Stimulated activated CD8-positive, alpha-beta memory T cell treated with anti-CD3 and anti-CD28 coated beads, Interleukin-7, amount 100 ng/mL, for 1 hour (primary cell): ENCODE measurements around the gene CDC42BPA.

Experiments
- DNase-seq, 2 donors: peaks; one replicate each; pipeline ENCODE4 v3.0.0-alpha.2; 2020; ENCODE audit warnings: low read depth in 2 of 2

Gene CDC42BPA

DNA sequence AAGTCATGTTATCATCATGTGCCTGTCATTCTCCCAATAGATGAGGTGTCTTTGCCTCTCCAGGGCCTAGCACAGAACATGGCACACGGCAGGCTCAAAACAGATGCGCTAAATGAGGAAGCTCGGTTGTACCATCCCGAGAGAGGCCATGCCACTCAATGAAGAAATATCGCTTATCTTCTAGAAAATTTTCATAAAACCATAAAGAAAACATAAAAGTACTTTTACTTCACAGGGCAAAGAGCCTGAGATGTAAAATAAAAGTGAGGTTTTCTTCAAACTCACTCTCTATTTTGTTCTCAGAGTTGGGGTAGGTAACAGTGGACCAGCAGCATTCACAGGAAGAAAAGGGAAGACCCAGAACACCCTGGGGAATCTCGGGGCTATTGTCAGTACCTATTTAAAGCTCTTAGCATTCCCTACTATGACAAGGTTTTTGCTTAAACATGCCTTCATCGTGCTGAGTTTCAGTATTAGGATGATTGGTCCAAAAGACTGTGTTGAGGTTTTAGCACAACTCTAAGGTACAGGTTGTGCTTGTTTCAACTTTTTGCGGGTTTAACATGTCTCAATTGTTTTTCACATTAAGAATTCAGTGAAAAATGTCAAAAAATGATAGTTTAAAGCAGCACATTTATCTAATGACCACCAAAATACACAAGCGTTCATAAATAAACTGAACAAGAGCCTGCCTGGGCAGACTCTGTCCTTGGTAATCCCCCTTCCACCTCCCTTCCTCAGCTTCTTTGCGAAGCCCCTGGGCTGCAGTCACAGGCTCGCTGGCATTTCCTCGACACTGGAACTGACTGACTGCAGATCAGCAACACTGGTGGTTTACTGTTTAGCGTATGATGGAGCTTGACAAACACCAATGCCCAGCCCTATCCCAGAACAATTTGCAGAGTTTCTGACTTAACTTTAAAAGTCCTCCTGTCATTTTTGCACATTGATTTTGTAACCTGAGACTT is 322.6 kb downstream of the CDC42BPA start:
- no peak for DNase-seq

DNA sequence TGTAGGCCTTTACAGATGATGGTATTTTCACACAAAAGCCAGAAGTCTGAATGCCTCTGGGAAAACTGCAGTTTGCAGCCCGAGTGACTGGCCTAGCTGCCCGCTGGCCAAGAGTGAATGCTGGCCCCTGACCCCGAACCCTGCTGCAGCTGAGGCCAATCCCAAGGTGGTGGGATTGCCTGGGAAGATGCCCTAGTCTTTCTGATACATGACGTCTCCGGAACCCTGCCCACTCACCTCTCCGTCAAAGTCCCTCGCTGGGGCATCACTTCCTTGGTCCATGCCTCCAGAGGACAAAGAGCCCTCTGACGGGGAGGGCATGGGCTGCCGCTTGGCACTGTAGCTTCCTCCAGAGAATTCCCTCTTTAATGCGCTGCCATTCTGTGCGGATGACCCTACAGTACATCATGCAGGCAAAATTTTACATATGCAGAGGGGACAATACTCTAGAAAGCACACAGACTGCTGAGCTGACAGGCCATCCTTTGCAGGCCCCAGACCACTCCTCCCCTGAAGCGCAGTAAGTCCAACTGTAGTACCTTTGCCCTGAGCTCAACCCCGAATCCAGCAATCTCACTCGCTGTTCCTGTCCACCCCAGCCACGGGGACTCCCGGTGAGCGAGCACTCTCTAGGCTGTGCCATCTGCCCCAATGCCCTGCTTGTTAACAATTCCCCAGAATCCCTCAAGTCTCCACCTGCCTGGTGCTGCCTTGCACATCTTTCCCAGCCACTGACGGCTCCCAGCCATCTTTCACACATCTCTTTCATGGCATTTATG is 323.5 kb downstream of the CDC42BPA start:
- no peak for DNase-seq

DNA sequence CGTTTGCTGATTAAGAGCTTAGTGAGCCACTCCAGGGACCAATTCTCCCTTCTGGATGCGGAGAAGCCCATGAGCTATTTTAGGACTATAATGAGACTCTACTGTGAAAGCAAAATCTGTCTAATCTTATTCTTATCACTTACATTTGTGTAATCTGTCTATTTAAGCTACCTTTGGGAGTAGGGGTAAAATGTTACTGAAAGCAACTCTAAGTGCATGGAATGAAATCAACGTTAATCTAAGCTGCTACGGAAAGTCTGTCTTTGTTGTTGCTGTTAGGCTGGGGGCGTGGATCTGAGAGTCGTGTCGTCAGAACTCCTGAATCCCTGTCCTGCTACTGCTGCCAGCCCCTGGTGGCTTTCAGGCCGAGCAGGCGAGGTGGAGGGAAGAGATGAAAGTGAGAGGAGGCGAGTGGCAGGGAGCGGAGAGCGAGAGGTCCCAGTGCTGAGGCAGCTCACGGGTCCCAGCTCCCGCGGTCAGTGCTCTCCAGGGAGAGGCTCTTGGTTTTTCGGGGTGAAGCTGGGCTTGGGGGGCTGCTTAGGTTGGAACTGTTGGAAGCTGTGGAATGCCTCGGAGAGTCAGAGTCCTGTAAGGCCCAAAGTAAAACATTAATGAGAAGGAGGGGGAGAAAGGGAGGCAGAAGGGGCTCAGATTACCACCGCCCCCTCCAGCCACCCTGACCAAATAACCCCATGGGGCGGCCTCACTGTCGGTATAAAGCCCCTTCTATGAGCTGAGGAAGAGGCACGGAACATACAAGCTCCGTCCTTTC is 324.3 kb downstream of the CDC42BPA start:
- no peak for DNase-seq

DNA sequence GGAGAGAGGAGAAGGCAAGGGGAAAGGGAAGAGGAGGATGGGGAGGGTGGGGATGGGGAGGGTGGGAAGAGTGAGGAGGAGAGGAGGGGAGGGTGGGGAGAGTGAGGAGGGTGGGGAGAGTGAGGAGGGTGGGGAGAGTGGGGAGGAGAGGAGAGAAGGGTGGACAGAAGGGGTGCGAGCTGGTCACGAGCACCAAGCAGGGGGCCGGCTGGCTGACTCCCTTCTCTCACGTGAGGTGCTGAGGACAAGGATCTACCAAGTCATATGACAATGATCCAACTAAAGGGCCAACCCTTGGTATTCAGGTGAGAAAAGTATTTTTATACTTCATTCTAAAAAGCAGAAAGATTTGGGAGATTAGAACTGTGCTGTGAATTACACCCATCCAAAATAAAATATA is 326.4 kb downstream of the CDC42BPA start:
- DNase-seq = no peak

DNA sequence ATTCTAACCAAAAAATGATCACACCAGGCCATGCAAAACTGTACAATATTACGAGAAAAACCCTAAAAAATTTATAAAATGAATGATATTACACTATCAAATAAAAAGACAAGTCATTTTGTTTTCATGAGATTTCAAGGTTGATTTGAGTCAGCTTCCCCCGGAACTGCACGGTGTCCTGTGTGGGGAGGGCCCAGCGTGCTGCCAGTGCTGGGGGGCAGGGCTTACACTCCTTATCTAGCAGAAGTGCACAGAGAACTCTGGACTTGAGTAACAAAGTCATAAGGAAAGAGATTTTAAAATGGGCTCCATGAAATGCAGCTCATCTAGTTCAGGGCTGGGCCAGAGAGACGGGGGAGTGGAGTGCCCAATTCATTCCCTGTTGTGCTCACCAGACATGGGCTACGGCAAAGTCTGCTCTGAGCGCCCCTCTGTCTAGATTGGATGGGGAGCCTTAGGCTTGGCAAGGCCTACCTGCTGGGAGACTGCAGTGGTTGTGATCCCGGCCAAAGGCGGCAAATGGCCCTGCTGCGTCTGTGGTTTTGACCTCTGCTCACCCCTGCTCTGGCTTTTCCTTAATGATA is 328.1 kb downstream of the CDC42BPA start:
- DNase-seq = no peak

DNA sequence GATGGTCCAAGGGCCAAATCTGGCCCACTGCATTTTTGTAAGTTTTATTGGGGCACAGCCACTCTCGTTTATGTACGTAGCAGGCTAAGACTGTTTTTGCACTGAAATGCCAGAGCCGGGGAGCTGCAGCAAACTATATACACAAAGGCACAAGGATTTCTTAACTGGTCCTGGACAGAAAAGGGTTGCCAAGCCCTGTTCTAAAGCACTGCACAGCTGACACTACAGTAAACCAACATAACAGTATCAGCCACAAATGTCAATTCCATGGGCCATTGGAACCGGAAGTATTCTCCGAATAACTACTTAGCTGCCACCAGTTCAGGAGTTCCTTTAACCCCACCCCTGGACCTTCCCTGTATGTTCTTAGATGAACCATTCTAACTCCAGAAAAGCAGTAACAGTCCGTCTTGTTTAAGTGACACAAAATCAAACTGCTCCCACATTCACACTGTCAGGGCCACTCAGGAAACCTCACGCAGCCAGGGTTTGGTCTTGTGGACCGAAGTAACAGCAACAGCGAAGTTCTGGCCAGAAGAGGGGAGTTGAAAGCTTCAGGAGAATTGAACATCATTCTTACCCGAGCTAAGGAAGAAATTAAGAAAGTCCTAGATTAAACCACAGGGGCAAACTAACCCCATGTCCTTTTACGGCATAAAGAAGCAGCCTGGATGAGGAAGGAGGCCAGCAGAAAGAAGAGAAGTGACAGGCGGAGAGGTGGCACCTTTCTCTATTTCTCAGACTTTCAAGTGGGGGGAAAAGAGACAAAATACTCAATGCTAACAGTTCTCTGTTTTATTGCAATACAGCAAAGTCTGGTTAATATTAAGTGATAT is 329.0 kb downstream of the CDC42BPA start:
- DNase-seq = no peak

DNA sequence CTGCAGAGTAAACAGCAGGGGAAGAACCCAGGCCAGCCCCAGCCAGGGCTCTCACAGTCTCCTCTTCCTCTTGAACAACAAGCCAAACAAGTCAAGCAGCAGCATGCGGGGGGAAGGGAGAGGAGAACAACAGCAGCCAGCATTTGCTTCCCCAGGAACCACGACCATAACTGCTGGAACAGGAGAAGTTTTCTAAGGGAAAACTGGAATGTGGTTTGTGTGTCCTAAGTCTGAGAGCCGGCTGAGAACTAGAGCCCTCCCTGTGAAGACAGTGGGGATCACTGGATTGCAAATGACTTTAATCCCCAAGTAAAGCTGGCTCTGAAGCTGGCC is 330.0 kb downstream of the CDC42BPA start:
- DNase-seq = no peak

DNA sequence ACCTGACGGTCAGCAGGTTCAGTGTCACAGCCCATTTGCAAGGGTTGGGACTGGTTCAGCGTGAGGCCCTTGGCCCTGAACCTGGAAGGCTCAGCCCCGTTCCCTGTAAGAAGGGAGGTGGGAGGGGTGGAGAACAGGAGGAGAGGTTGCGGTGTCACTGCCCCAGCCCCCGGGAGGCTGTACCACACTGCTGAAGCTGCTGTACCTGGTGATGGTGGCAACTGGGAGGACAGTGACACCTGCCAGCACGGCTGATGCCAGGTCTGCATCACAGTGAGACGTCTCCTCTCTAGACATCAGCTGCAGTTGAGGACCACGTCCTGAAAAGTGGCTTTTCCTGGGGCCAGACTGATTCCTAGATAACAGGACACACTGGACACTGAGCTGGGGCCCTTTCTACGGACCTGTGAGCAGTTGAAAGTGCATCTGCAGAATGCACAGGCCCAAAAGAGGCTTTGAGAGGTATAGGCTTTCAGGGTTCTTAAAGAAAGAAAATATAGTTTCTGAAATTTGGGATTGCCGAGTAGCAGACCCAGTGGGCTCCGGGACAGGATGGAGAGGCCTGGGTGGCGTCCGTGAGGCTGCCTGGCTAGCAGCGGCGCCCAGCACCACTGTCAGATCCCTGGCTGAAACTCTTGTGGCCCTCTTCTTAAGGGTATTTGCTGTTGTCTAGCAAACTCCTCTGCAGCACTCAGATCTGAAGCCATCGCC is 330.5 kb downstream of the CDC42BPA start:
- DNase-seq = no peak

DNA sequence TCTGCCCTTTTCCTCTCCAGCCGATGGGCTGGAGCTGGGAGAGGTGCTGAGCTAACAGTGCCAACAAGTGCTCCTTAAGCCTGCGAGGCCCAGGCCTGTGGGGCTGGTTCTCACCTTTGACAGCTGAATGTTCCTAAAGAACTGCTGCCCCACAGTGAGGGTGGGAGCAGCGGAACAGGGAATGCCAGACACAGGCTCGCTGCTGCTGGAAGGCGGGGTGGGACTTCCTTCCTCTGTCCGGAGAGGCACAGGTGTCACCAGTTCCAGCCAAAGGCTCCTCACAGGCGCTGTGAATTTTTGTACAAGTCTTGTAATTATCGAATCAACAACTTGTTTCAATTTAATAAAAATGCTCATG is 331.1 kb downstream of the CDC42BPA start:
- DNase-seq = no peak

DNA sequence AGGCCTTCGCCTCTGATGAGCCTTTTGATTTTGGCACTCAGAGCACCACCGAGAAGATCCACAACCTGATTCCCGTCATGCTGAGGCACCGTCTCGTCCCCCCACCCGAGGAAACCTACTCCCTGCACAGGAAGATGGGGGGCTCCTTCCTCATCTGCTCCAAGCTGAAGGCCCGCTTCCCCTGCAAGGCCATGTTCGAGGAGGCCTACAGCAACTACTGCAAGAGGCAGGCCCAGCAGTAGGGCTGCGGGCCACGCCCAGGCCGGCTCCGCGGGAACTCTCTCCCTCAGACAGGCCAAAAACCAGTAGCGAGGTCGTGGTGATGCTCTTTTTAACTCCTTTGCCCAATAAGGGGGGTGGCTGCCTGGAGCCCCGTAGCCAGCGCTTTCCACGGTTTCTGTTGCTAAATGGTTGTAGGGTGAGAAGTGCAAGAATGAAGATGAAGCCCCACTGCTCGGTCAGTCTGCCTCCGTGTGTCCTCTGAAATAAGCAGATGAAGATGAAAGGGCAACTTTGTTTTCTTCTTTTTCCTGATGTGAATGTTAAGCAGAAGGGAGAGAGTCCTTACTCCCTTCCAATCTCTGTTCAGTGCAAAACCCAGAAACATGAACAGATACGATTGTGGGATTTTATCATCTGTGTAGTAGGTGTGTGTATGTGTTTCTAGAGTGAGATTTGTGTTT is 331.7 kb downstream of the CDC42BPA start:
- no peak for DNase-seq

DNA sequence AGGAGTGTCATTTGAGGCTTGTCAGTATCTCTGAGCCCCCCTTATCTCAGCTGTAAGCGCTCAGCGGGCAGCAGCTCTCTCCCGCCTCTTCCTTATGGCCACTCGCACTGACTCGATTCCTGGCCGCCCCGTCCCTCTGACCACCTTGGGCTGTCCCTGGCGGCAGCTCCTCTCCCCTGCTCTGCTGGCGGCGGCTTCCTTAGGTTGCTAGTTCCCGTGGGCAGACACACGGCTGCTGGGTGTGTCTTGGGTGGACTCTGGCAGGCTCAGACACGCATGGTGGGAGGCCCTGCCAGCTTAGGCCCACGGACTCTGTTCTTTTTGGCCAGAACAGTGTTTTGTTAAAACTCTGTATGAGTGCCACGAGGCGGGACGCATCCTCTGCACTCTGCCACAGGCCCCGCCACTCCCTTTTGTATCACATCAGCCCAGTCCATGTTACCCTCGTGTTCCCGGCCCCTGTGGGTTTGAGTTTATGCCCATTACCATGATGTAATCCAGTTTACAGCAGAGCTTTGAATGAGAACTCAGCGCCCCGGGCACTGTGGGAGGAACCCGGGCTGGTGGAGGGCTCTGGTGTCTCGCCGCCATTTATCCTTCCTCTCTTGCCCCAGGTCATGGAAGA is 332.3 kb downstream of the CDC42BPA start:
- DNase-seq = no peak

DNA sequence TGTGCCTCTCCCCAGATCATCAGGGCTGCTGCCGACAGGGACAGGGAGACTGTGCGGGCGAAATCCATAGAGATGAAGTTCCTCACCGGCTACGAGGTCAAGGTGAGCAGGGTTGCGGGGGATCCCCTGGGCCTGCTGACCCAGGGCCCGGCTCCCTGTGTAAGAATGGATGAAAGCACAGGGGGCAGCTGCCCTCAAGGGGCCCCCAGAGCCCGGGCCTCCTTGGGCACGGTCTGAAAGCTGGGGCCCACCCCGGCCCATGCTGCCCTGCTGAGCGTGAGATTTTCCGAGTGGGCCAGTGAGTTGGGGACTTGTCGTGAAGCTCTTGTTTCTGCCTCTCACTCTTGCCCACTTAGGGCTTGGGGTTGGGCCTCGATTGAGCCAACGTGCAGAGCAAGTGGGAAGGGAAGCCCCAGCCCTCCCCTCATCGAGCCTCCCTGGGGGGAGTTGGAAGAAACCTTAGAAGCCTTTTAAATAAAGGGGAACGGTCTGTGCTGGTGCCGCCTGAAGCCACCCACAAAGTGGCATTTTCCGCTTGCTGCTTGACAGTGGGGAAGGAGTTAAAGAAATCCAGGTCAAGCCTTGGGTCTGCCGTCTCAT is 333.0 kb downstream of the CDC42BPA start:
- DNase-seq = no peak

DNA sequence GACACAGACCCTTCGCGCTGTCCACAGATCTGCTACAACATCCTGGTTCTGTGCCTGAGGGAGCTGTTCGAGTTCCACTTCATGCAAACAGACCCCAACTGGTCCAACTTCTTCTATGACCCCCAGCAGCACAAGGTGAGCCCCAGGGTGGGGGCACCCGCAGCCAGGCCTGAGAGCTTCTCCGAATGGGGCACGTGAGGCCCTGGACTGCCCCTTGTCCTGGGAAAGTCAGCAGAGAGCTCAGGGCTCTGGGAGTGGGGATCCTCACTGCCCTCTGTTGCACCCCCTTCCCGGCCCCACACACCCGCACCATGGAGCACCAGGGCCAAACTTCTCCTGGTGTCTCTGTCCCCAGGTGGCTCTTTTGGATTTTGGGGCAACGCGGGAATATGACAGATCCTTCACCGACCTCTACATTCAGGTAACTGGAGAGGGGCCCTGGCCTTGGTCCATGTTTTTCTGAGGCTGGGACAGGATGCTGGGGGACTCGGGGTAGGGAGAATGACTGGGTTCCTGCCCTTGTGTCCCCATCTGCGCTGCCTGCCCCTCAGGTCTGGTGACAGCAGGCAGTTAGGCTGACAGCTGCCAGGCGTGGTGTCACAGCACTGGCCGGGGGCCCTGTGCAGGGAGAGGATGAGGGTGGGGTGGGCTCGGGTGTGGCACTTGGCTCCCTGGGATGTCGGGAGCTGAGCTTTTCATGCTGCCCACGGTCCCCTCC is 333.6 kb downstream of the CDC42BPA start:
- no peak for DNase-seq

DNA sequence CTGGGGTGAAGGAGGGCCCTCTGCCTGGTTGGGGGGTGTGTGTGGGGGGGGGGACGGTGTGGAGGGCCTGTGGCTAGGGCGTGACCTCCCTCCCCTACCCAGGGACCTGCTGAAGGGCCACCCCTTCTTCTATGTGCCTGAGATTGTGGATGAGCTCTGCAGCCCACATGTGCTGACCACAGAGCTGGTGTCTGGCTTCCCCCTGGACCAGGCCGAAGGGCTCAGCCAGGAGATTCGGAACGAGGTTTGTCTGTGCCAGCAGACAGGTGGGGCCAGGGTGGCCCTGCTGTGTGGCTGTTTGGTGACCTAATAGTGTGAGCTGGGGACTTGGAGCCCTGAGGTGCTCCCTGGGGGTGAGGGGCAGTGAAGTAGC is 334.3 kb downstream of the CDC42BPA start:
- no peak for DNase-seq

DNA sequence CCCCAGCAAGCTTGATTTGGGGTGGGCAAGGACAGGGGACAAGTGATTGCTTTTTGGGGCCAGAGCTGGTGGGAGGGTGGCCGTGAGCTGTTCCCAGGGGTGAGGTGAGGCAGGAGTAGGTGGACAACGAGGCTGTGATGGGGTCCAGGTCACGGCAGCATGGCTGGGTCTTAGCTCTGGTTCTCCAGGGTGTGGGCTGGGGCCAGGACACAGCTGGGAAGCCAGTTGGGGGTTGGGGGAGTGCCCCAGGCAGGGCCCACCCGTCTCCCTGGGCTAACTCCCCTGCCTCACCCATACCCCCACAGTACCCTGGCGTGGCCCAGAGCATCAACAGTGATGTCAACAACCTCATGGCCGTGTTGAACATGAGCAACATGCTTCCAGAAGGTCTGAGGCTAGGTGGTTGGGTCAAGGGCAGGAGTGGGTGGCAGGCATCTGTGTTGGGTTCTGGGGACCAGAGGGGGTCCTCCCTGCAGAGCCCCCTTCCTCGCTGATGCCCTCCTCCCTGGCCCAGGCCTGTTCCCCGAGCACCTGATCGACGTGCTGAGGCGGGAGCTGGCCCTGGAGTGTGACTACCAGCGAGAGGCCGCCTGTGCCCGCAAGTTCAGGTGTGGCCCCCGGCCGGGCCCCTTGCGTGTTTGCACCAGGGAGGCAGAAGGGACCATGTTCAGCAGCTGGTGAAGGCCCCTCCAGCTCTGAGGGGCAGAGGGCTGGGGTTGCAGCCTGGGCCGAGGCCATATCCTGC is 334.9 kb downstream of the CDC42BPA start:
- DNase-seq = no peak

DNA sequence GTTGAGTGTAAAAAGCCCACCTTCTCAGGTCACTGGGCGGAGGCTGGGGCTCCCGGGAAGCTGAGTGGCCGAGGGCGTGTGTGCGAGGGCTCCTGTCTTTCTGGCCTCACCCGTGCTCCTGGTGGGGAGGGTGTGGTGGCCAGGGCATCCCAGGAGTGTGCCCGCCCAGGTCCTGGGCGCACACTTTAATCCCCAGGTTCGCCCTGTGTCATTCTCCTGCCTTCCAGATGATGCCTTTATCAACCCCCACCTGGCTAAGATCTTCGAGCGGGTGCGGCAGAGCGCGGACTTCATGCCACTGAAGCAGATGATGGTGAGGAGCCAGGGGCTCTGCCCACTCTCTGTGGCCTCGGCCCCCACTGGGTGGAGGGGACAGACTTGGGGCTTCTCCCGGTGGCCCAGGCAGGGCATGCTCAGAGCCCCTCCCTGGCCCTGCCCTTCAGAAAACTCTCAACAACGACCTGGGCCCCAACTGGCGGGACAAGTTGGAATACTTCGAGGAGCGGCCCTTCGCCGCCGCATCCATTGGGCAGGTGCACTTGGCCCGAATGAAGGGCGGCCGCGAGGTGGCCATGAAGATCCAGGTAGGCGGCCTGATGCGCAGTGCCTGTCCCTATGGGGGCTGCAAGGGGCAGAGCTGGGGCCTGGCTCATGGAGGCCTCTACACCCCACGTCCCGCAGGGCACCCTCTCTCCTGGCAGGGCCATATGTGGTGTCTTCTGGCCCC is 335.7 kb downstream of the CDC42BPA start:
- DNase-seq = no peak

DNA sequence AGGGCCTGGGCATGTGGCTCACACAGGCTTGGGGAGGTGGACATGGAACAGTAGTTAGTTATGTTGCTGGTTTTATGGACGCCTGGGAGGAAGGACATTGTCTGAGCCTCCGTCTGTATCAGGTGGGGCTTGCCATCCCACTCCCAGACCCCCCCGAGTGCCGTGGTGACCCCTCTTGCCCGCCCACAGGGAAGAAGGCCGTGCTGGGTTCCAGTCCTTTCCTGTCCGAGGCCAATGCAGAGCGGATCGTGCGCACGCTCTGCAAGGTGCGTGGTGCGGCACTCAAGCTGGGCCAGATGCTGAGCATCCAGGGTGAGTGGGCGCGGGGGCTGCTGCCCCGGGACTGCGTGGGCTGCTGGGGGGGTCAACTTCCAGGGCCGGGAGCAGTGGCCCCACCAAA is 336.5 kb downstream of the CDC42BPA start:
- DNase-seq = no peak
